Measurements from ENCODE around the gene RALB. TPM values are rescaled to one million over a fixed set of nuclear protein-coding genes. Genes with fewer than 3 reads are reported as not detected.

The RALB gene
- total RNA-seq, 1 experiment from 2014 or later, result 31.5 TPM

GRCh38 chr2:120275617-120276400 is 23.2 kb downstream of the RALB start:
- DNase-seq (ENCODE audit: low read depth, low spot score), result no peak
- in situ Hi-C loops (cut with HindIII; ENCODE audit: low pct_unique_long_range_greater_than_20kb, low sequenced_read_pairs), result no loop called here

- in situ Hi-C loops (cut with HindIII; ENCODE audit: low pct_unique_long_range_greater_than_20kb, low sequenced_read_pairs), result no loop called here
- DNase-seq (ENCODE audit: low read depth, low spot score), result no peak
These were observed 25.0 kb downstream of the RALB start for GRCh38 chr2:120277505-120278205.

GRCh38 chr2:120278901-120279300 is 26.2 kb downstream of the RALB start:
- in situ Hi-C loops (cut with HindIII; ENCODE audit: low pct_unique_long_range_greater_than_20kb, low sequenced_read_pairs), result no loop called here
- DNase-seq (ENCODE audit: low read depth, low spot score), result no peak

- no peak for DNase-seq (ENCODE audit: low read depth, low spot score)
- in situ Hi-C loops (cut with HindIII; ENCODE audit: low pct_unique_long_range_greater_than_20kb, low sequenced_read_pairs), result no loop called here
These were observed 27.1 kb downstream of the RALB start for GRCh38 chr2:120279708-120280107.

GRCh38 chr2:120283649-120284048 is 31.0 kb downstream of the RALB start:
- DNase-seq (ENCODE audit: low read depth, low spot score), result no peak
- in situ Hi-C loops (cut with HindIII; ENCODE audit: low pct_unique_long_range_greater_than_20kb, low sequenced_read_pairs), result no loop called here

- no peak for DNase-seq (ENCODE audit: low read depth, low spot score)
- in situ Hi-C loops (cut with HindIII; ENCODE audit: low pct_unique_long_range_greater_than_20kb, low sequenced_read_pairs), result no loop called here
These were observed 32.4 kb downstream of the RALB start for GRCh38 chr2:120285056-120285455.

GRCh38 chr2:120287183-120288015 is 34.7 kb downstream of the RALB start:
- DNase-seq (ENCODE audit: low read depth, low spot score), result no peak
- in situ Hi-C loops (cut with HindIII; ENCODE audit: low pct_unique_long_range_greater_than_20kb, low sequenced_read_pairs), result no loop called here

- DNase-seq (ENCODE audit: low read depth, low spot score), result no peak
- in situ Hi-C loops (cut with HindIII; ENCODE audit: low pct_unique_long_range_greater_than_20kb, low sequenced_read_pairs), result no loop called here
These were observed 35.3 kb downstream of the RALB start for GRCh38 chr2:120288016-120288373.

GRCh38 chr2:120289221-120289906 is 36.7 kb downstream of the RALB start:
- DNase-seq (ENCODE audit: low read depth, low spot score), result peak; percentile 39
- in situ Hi-C loops (cut with HindIII; ENCODE audit: low pct_unique_long_range_greater_than_20kb, low sequenced_read_pairs), result no loop called here

- DNase-seq (ENCODE audit: low read depth, low spot score), result no peak
- in situ Hi-C loops (cut with HindIII; ENCODE audit: low pct_unique_long_range_greater_than_20kb, low sequenced_read_pairs), result no loop called here
These were observed 38.1 kb downstream of the RALB start for GRCh38 chr2:120290737-120291136.

- in situ Hi-C loops (cut with HindIII; ENCODE audit: low pct_unique_long_range_greater_than_20kb, low sequenced_read_pairs), result no loop called here
- no peak for DNase-seq (ENCODE audit: low read depth, low spot score)
These were observed 39.0 kb downstream of the RALB start for GRCh38 chr2:120291401-120292311.

- in situ Hi-C loops (cut with HindIII; ENCODE audit: low pct_unique_long_range_greater_than_20kb, low sequenced_read_pairs), result no loop called here
- DNase-seq (ENCODE audit: low read depth, low spot score), result no peak
These were observed 40.7 kb downstream of the RALB start for GRCh38 chr2:120293096-120294007.

GRCh38 chr2:120294008-120294340 is 41.3 kb downstream of the RALB start:
- in situ Hi-C loops (cut with HindIII; ENCODE audit: low pct_unique_long_range_greater_than_20kb, low sequenced_read_pairs), result no loop called here
- DNase-seq (ENCODE audit: low read depth, low spot score), result no peak

GRCh38 chr2:120298173-120298835 is 45.7 kb downstream of the RALB start:
- no peak for DNase-seq (ENCODE audit: low read depth, low spot score)
- in situ Hi-C loops (cut with HindIII; ENCODE audit: low pct_unique_long_range_greater_than_20kb, low sequenced_read_pairs), result no loop called here

- in situ Hi-C loops (cut with HindIII; ENCODE audit: low pct_unique_long_range_greater_than_20kb, low sequenced_read_pairs), result no loop called here
- DNase-seq (ENCODE audit: low read depth, low spot score), result no peak
These were observed 46.4 kb downstream of the RALB start for GRCh38 chr2:120299004-120299403.

GRCh38 chr2:120299561-120299960 is 46.9 kb downstream of the RALB start:
- in situ Hi-C loops (cut with HindIII; ENCODE audit: low pct_unique_long_range_greater_than_20kb, low sequenced_read_pairs), result no loop called here
- no peak for DNase-seq (ENCODE audit: low read depth, low spot score)
